Measurements from ENCODE around the gene CTBS.
"Not testable (repeated sequence)": the region's sequence is repeated elsewhere in the genome, so short reads cannot be mapped to it uniquely, and the experiment has no call there.

The CTBS gene, protein sequence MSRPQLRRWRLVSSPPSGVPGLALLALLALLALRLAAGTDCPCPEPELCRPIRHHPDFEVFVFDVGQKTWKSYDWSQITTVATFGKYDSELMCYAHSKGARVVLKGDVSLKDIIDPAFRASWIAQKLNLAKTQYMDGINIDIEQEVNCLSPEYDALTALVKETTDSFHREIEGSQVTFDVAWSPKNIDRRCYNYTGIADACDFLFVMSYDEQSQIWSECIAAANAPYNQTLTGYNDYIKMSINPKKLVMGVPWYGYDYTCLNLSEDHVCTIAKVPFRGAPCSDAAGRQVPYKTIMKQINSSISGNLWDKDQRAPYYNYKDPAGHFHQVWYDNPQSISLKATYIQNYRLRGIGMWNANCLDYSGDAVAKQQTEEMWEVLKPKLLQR

DNA sequence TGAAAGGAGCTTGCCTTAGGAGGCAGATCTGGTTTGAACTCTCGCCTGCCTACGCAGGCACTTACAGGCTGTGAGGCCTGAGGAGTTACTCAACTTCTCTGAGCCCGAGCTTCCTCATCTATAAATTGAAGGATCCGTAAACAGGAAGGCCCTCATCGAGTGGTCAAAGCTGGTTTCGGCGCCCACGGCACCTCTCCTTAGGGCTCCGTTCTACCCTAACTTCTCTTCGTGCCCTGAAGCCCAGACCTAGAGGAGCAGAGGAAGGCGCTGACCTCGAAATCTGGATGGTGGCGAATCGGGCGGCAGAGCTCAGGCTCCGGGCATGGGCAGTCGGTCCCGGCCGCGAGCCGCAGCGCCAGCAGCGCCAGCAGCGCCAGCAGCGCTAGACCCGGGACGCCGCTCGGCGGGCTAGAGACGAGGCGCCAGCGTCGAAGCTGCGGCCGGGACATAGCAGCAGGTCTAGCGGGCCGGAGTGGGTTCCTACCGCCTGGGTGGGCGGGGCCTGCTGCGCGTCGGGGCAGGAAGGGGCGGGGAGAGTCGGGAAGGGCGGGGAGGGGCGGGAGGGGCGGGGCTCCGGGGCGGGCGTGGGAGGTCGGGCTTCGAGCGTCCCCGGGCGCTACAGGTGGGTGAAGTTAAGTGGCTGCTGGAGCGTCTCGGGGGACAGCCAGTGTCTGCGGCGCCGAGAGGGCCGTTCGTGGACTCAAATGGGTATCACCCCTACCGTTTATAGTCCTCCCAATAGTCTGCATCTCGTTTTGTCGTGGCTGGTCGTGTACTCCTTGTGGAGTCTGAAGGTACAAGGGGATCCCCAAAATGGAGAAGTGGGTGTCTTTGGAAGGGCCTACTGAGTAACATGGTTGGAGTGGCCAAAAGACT lies at the start of gene CTBS:
Gene CTBS (minus strand): TSS at position 474 of the 876 bp plus-strand sequence. CDS start 25 bp downstream, at position 449.
- peak; percentile 71 to 84 (median 74) for DNase-seq (ENCODE audit: low read depth in 2 of 3, low spot score in 1 of 3)

GRCh38 chr1:84621553-84621952 lies 47.3 kb upstream of the CTBS start:
- DNase-seq (ENCODE audit: low read depth in 2 of 3, low spot score in 1 of 3) = no peak

GRCh38 chr1:84620720-84621313 lies 46.6 kb upstream of the CTBS start:
- peak; percentile 70 to 77 (median 74) for DNase-seq (ENCODE audit: low read depth in 2 of 3, low spot score in 1 of 3)

GRCh38 chr1:84619383-84620102 lies 45.3 kb upstream of the CTBS start:
- peak; percentile 52 to 62 (median 56) for DNase-seq (ENCODE audit: low read depth in 2 of 3, low spot score in 1 of 3)

DNA sequence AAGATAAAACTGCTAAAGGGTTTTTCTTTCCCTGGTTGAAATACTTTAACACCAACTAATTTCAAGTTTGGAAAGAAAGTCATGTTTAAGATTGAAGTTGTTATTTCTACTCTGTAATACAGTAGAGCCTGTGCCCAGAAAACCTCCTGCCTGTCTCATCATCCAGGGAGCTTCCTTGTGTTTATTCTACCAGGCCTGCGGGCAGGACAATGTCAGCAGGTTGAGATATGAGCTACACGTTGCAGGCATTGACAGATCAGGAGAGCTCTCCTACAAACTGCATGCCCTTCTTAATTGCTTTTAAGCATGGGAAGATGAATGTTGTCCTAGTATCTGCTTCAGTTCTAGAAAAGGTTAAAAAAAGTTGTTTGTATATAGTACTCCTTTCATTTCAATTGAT lies 43.1 kb upstream of the CTBS start:
- DNase-seq (ENCODE audit: low read depth in 2 of 3, low spot score in 1 of 3) = no peak

DNA sequence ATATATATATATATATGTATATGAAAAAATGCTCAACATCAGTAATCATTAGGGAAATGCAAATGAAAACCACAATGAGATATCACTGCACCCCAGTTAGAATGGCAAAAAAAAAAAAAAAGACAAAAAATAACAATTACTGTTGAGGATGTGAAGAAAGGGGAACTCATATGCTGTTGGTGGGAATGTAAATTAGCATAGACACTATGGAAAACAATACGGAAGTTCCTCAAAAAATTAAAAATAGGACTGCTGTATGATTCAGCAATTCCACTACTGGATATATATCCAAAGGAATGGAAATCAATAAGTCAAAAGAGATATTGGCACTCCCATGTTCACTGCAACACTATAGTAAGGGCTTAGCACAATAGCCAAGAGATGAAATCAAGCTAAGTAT lies 41.5 kb upstream of the CTBS start:
- no peak for DNase-seq (ENCODE audit: low read depth in 2 of 3, low spot score in 1 of 3)

GRCh38 chr1:84613887-84614286 lies 39.6 kb upstream of the CTBS start:
- no peak for DNase-seq (ENCODE audit: low read depth in 2 of 3, low spot score in 1 of 3)

GRCh38 chr1:84613026-84613425 lies 38.8 kb upstream of the CTBS start:
- no peak for DNase-seq (ENCODE audit: low read depth in 2 of 3, low spot score in 1 of 3)

DNA sequence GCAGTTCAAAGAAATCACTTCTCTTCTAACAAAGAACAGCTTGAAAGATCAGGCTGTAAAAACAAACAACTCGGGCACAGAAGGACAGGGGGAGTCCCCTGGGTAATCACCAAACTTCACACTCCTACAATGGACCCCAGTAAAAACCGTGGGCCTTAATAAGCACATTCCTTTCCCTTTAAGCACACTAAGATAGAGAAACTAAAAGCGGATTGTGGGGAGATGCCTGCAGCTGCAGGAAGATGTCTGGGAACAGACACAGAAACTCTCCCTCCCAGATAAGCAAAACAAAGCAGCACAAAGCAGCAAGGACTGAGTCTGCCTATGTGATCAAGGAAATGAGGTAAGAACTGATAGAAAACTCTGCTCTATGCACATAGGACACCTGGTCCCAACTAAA lies 37.6 kb upstream of the CTBS start:
- no peak for DNase-seq (ENCODE audit: low read depth in 2 of 3, low spot score in 1 of 3)

GRCh38 chr1:84611091-84611490 lies 36.9 kb upstream of the CTBS start:
- DNase-seq (ENCODE audit: low read depth in 2 of 3, low spot score in 1 of 3) = no peak

DNA sequence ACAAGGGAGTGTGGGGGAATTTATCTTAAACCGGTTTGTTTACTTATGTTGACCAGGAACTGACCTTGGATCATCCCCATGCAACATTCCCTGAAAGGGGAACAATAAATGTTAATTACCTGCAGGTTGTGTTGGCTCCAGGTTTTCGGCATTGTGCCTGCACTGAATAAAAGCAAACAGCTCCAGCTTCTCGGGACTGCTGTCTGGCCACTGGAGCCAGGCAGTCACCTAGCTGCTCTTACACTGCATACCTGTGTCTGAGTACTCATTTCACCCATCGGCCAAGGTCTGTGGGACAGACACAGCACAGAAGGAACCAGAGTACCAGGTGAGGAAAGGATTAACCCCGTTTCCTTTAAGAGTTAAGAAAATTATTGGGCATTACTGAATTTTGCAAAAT lies 32.7 kb upstream of the CTBS start:
- DNase-seq (ENCODE audit: low read depth in 2 of 3, low spot score in 1 of 3) = no peak

DNA sequence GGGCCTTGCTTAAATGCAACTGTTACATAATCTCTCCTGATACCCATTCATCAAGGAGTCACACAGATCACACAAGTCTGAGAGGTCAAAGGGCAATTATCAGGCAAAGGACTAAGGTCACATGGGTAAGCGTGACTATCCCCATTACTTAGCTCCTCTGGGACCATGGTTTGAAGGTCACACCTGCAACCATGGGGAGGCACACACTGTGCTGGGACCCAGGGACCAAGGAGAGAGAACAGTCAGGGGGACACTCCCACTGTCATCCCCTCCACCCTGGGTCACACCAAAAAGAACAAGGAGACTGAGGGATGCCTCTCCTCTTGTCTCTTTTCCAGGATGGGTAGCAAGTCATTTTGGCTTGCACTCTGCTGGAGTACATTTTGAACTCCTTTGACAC lies 30.9 kb upstream of the CTBS start:
- no peak for DNase-seq (ENCODE audit: low read depth in 2 of 3, low spot score in 1 of 3)

- no peak for DNase-seq (ENCODE audit: low read depth in 2 of 3, low spot score in 1 of 3)
These were observed 29.9 kb upstream of the CTBS start for GRCh38 chr1:84603941-84604830.

GRCh38 chr1:84603223-84603622 lies 29.0 kb upstream of the CTBS start:
- DNase-seq (ENCODE audit: low read depth in 2 of 3, low spot score in 1 of 3) = no peak

DNA sequence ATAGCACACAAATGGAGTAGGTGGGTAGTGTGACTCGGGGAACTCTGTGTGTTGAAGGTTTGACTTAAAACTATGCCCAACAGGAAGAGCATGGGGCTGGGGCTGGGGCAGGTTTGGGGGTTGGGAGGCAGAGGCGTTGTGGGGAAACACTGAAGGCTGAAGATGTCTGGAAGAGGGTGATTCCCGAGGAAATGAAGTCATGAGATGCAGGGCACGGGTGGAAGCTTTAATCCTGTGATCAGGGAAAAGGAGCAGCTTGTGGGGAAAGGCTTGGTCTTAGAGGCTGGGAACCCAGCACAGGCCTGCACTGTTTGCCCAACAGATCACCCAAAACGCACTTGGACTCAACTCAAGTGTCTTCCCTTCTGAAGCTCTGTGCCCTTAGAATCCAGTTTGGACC lies 26.6 kb upstream of the CTBS start:
- DNase-seq (ENCODE audit: low read depth in 2 of 3, low spot score in 1 of 3) = no peak

GRCh38 chr1:84598846-84599741 lies 24.9 kb upstream of the CTBS start:
- DNase-seq (ENCODE audit: low read depth in 2 of 3, low spot score in 1 of 3) = no peak

GRCh38 chr1:84598418-84598817 lies 24.2 kb upstream of the CTBS start:
- DNase-seq (ENCODE audit: low read depth in 2 of 3, low spot score in 1 of 3) = no peak

DNA sequence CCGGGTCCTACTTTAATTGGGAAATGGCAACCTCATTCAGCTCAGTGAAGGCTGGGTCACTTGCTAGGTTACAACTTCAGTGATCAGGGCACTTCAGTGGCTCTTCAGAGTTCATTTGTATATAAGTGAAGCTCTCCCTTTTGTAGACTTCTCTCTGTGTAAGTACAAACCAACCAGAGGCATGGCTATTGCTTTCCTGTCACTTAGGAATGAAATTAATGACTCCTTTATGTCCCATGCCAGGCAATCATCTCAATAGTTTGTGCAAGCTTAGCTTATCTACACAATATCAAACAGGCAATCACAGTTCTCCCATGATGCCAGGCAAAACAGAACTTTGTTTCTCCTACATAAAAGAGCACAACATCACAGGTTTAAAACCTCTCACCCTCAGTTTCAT lies 22.8 kb upstream of the CTBS start:
- no peak for DNase-seq (ENCODE audit: low read depth in 2 of 3, low spot score in 1 of 3)

- not testable (repeated sequence) for DNase-seq (ENCODE audit: low read depth in 2 of 3, low spot score in 1 of 3)
These were observed 20.7 kb upstream of the CTBS start for GRCh38 chr1:84594959-84595358.

Measured in stimulated activated CD4-positive, alpha-beta T cell treated with anti-CD3 and anti-CD28 coated beads, Interleukin-12 subunit alpha, Interleukin-12 subunit beta, amount 100 ng/mL, for 48 hours (primary cell).